Measurements from ENCODE around the gene POC1A. TPM values are rescaled to one million over a fixed set of nuclear protein-coding genes. Genes with fewer than 3 reads are reported as not detected.

Gene POC1A
- polyA plus RNA-seq, 1 of the 3 experiments (the other 2 are of a cell fraction) = 11.7 TPM

GRCh38 chr3:52118156-52118875, 35.9 kb downstream of the POC1A start:
- Histone ChIP-seq H3K27me3 (ENCODE audit: insufficient read depth) (no peaks in the 10 kb centered on the region), H3K9me2 (no peaks in the 10 kb centered on the region)

More at GRCh38 chr3:52118156-52118875, 35.9 kb downstream of the POC1A start:
- no peak for DNase-seq
- ChIA-PET POLR2A (interaction anchor here (1.1 to 2.1 kb wide), 2 partner anchors 10 to 61 kb away, joined by 3 to 5 read pairs; no protein-coding TSS in a partner anchor), CTCF (interaction anchor here (0.7 to 12.7 kb wide), 6 partner anchors 9 to 114 kb away, joined by 3 to 366 read pairs (median 10); partner anchors contain the start of gene DUSP7)
- no peak overlapping the region for H2AFZ ChIP-seq (ENCODE audit: low read depth)
- 100% methylated on average over 1 of the region's 5 CpGs for WGBS (ENCODE audit: low lambda C conversion rate)
- H4K20me1 ChIP-seq (ENCODE audit: insufficient read depth) = no peaks in the 10 kb centered on the region
- TF ChIP-seq REST (IDR thresholded peaks at IDR 0.05; ENCODE audit: low read depth, low read length) (no peak), MAX (IDR thresholded peaks at IDR 0.05; ENCODE audit: low read depth) (no peak), GATA2 (CRISPR knock-in tag; IDR thresholded peaks at IDR 0.05) (no peak), YY1 (IDR thresholded peaks at IDR 0.05; ENCODE audit: low read depth) (no peak), FOXM1 (IDR thresholded peaks at IDR 0.05; ENCODE audit: low read depth) (no peak), RCOR1 (IDR thresholded peaks at IDR 0.05; ENCODE audit: low read length) (no peak), USF1 (IDR thresholded peaks at IDR 0.05; ENCODE audit: borderline replicate concordance, low read depth) (no peak), MEF2A (IDR thresholded peaks at IDR 0.05; ENCODE audit: borderline replicate concordance, low read depth) (no peak), SIN3A (IDR thresholded peaks at IDR 0.05; ENCODE audit: borderline replicate concordance, low read depth, low read length) (no peak)
- H3K27ac ChIP-seq (ENCODE audit: low read depth in 2 of 2, low read length in 1 of 2) = no peak overlapping the region
- H3K9ac ChIP-seq = no peak overlapping the region
- peaks cover 0 to 28% of the 10 kb centered on the region in 2 experiments; a peak in 1 of 4 replicates for H3K4me1 ChIP-seq (ENCODE audit: control insufficient read depth in 1 of 2, insufficient read depth in 2 of 2, low read depth in 1 of 2, low read length in 1 of 2)
- no peaks in the 10 kb centered on the region for H3F3A ChIP-seq (replicated peaks; ENCODE audit: insufficient read depth)
- no peaks in the 10 kb centered on the region for H3K79me2 ChIP-seq (ENCODE audit: insufficient read depth)
- no peak overlapping the region for H3K4me2 ChIP-seq
- H3K36me3 ChIP-seq (replicated peaks in 1 of 2; ENCODE audit: control insufficient read depth in 1 of 2, insufficient read depth in 2 of 2, low read length in 1 of 2) = peaks cover 2 to 18% of the 10 kb centered on the region in 2 experiments
- no peak overlapping the region for H3K4me3 ChIP-seq (ENCODE audit: low read depth in 2 of 2, low read length in 1 of 2)
- H3K9me3 ChIP-seq = no peaks in the 10 kb centered on the region
